GM19397 (cell line): ENCODE measurements around the gene FBXO22.

Source experiments
- ATAC-seq: cut with Tn5 transposase; IDR thresholded peaks from one replicate; pipeline ENCODE4 v1.9.1; 2021; ENCODE audit warnings: mild to moderate bottlenecking, moderate library complexity; ENCODE audit not compliant: unreplicated experiment

FBXO22 gene

DNA sequence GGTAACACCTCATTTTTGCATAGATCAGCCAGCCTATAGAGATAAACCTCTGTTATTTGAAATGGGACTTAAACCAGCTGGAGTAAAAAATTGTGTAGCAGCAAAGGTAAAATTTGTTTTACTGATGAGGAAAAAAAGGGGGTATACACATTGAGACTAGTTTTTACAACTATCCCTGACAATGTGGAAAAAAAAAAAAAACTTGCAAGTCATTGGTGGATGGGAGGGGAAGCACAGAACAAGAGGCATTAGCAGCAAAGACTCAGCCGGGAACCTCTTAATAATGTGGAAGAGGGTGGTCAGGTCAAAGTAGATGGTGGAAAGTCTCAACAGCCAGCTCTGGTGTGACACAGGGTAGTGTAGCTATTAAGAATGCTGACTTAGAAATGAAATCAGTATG lies 14.5 kb downstream of the FBXO22 start:
- no peak for ATAC-seq

GRCh38 chr15:75920079-75920478 lies 16.4 kb downstream of the FBXO22 start:
- no peak for ATAC-seq

DNA sequence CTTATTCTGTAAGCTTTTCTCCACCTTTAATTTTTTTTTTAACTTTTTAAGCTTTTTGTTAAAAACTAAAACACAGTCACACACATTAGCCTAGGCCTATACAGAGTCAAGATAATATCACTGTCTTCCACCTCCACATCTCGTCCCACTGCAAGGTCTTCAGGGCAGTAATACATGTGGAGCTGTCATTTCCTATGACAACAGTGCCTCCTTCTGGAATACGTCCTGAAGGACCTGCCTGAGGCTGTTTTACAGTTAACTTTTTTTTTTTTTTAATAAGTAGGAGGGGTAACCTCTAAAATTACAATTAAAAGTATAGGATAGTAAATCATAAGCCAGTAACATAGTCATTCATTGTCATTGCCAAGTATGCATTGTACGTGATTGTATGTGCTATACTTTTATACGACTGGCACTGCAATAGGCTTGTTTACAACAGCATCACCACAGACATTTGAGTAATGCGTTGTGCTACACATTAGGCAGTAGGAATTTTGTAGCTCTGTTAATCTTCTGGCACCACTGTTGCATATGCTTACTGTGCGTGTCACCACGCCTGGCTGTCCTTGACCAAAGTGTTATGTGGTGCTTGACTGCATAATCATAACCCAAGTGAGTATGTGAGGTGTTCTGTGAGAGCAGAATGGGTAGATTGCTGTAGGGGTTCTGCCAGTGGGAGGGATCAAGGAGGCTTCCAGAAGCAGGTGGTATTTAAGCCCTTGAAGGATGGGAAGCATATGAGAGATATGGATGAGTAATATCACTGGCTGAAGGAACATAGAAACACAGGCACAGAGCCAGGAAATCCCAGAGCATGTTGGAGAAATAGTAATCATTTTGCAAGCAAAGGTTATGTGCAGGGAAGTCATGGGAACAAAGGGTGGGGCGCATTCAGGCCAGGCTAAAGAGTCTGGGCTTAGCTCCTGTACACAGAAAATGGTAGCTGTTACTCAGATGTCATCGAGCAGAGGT lies 18.3 kb downstream of the FBXO22 start:
- ATAC-seq: no peak

- no peak for ATAC-seq
Measured at GRCh38 chr15:75923756-75924155, 20.1 kb downstream of the FBXO22 start.

GRCh38 chr15:75924576-75924975 lies 20.9 kb downstream of the FBXO22 start:
- no peak for ATAC-seq

DNA sequence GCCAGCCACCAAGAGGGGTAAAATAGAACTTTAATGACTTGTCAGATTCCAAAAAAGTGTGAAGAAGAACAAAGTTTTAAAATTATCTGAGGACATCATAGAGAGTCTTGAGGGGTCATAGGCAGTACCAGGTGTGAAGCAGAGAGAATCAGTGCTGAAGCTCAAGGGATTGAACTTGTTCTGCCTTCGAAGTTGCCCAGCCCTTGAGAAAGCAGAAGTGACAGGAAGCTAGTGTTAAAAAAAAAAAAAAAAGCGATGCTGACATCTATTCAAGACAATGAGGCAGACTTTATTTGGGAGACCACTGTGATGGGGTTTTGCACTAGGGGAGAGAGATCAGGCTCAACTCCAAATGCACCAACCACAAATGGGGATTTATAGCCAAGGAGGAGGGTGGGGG lies 21.8 kb downstream of the FBXO22 start:
- no peak for ATAC-seq

- ATAC-seq: no peak
Measured at GRCh38 chr15:75926931-75927330, 23.3 kb downstream of the FBXO22 start.

GRCh38 chr15:75927601-75928000 lies 23.9 kb downstream of the FBXO22 start:
- ATAC-seq: no peak

DNA sequence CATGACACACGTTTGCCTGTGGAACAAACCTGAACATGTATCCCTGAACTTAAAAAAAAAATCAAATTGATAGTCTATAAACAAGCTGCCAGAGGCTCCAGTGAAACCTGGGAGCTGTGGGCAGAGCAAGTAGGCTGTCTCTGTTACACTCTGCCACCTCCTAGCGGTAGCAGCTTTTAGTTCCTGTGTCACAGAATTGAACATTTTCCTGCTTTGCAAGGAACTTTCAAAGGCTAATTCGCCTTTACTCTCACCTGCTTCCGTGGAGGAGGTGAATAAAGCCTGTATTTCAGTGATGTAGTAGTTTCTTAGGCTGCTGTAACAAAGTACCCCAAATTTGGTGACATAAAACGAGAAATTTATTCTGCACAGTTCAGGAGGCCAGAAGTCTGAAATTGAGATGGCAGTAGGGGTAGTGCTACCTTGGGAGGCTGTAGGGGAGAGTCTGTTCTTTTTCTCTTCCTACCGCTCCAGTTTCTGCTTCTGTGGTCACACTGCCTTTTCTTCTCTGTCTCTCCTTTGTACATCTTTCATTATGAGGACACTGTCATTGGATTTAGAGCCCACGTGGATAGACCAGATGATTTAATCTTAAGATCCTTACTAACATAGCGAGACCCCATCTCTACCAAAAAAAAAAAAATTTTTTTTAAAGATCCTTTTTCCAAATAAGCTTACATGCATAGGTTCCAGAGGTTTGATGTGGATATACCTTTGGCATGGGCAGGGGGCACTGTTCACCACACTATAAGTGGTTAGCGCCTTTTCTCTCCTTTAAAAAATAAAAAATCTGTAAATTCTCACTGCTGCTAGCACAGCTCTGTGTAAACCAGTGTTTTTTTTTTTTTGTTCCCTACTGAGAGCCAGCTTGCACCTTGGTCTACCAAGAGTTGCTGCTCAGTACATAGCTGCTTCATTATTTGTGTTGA lies 25.3 kb downstream of the FBXO22 start:
- no peak for ATAC-seq

DNA sequence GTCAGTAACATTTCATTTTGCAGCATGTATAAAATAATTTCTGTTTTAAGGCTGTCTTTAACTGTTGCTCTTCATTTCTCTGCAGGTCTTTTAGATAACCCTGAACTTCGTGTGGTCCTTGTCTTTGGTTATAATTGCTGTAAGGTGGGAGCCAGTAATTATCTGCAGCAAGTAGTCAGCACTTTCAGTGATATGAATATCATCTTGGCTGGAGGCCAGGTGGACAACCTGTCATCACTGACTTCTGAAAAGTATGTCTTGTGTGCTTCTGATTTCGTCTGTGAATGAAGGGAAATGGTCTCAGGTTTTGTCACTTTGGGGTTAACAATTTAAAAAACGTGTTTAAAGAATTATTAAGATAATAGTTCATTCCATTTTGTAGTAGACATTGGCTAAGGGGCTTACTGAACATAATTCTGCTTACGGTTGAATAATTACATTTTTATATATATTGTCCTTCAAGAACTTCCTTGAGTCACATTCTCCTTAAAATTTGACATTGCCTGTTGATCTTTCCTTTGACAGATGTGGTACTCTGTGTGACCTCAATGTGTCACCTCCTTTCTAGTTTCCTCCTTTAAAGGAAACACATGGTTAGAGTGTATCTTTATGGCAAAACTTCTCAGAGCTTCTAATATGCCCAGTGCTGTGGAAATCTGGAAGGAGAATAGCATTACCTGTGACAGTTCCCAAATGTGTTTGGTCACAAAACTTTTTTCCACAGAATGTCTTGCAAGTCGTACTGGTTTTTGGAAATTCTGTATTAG lies 26.3 kb downstream of the FBXO22 start:
- no peak for ATAC-seq

- no peak for ATAC-seq
Measured at GRCh38 chr15:75930866-75931265, 27.2 kb downstream of the FBXO22 start.

DNA sequence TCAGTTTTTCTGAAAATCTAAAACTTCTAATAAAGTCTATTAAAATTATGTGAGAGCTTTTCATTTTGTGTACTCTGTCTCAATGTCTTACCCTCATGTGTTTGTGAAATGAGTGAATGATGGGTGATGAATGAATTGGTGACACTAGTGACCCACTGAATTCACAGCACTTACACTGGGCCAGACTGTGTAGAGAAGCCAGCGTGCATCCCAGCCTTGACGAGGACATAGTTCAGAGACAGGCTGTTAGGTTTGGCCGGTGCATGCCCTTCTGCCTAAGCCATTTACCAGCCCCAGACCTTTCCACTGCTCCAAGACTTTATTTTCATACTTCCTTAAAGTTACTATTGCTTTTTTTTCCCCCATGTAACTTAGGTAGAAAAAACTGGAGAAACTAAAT lies 38.8 kb downstream of the FBXO22 start:
- no peak for ATAC-seq

DNA sequence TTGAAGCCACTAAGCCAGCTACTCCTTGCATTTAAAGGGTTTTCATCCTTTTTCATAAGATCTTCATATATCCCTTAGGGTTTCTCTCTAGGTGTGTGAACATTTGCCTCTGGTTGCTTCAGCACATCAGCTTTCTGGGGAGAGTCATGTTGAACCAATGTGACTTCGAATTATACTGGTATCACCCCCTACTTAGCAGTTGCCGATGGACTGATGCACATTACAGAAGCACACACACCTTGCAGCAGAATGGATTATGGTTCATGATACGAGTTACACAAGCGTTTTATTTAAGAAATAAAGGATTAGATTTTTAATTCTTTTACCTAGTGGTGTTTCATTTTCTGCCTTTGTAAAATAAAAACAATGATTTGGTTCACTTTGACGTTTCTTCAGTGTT lies 39.6 kb downstream of the FBXO22 start:
- no peak for ATAC-seq

GRCh38 chr15:75943713-75944215 lies 40.1 kb downstream of the FBXO22 start:
- no peak for ATAC-seq

GRCh38 chr15:75945953-75946352 lies 42.3 kb downstream of the FBXO22 start:
- no peak for ATAC-seq

GRCh38 chr15:75947092-75947491 lies 43.4 kb downstream of the FBXO22 start:
- ATAC-seq: no peak

GRCh38 chr15:75948761-75949296 lies 45.2 kb downstream of the FBXO22 start:
- no peak for ATAC-seq

DNA sequence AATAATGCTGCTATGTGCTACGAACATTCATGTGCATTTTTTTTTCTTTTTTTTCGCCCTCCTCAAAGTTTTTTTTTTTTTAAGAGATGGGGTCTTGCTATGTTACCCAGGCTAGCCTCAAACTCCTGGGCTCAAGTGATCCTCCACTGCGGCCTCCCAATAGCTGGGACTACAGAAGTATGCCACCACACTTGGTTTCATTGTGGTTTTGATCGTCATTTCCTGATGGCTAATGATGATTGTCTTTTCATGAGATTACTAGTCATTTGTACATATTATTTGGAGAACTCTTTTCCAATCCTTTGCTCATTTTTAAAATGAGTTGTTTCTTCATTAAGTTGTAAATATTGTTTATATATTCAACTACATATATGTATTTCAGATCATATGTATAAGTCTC lies 48.8 kb downstream of the FBXO22 start:
- no peak for ATAC-seq

- no peak for ATAC-seq
Measured at GRCh38 chr15:75955720-75956119, 52.0 kb downstream of the FBXO22 start.

DNA sequence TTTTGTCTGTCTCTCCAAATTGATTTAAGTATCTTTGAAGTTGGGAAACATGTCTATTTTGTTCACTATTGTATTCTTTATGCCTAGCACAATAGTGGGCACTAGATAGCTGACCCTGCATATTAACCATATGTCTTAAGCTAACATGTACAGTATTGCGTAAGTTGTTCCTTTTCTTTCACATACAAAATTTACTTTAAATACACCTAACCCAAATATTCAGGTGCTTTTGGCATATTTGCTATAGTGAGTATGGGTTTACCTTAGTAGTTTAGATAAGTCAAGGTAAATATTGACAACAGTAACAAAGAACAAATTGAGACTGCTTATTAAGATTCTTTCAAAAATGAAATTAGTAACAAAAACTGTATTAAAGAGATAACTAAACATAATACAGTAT lies 57.7 kb downstream of the FBXO22 start:
- no peak for ATAC-seq
